Loucy (cell line): Measurements from ENCODE around the gene LTBP1.

Experiments used
- H2AFZ ChIP-seq: fragments of 200-600 bp; sonication (generic); 2 replicates; pipeline ENCODE4 v1.6.0; 2016; ENCODE audit warnings: antibody characterized with exemption, mild to moderate bottlenecking, low read length, moderate library complexity
- H3F3A ChIP-seq: fragments of 200-600 bp; 2 replicates; pipeline ENCODE4 v1.6.0; 2016; ENCODE audit warnings: antibody characterized with exemption, low read depth, mild to moderate bottlenecking
- H3K27me3 ChIP-seq: fragments of 200-600 bp; sonication (generic); 2 replicates; pipeline ENCODE4 v1.6.1; 2014; ENCODE audit warnings: low read length, mild to moderate bottlenecking; ENCODE audit not compliant: insufficient read depth, poor library complexity, severe bottlenecking
- H3K36me3 ChIP-seq: fragments of 200-600 bp; sonication (generic); 2 replicates; pipeline ENCODE4 v1.6.1; 2016; ENCODE audit warnings: low read length; ENCODE audit not compliant: insufficient read depth
- H3K4me1 ChIP-seq: fragments of 200-600 bp; sonication (generic); 2 replicates; pipeline ENCODE4 v1.5.1; 2014; ENCODE audit warnings: low read length, mild to moderate bottlenecking; ENCODE audit not compliant: insufficient read depth, poor library complexity, severe bottlenecking
- H3K4me2 ChIP-seq: fragments of 200-600 bp; sonication (generic); 2 replicates; pipeline ENCODE4 v1.6.0; 2014; ENCODE audit warnings: antibody characterized with exemption, low read length, low read depth, mild to moderate bottlenecking; ENCODE audit not compliant: poor library complexity, severe bottlenecking
- H3K4me3 ChIP-seq: fragments of 200-600 bp; sonication (generic); 2 replicates; pipeline ENCODE4 v1.5.1; 2014; ENCODE audit warnings: low read length, mild to moderate bottlenecking, mixed read lengths; ENCODE audit not compliant: poor library complexity, severe bottlenecking
- H3K79me2 ChIP-seq: fragments of 200-600 bp; sonication (generic); 2 replicates; pipeline ENCODE4 v1.6.1; 2014; ENCODE audit warnings: low read length; ENCODE audit not compliant: insufficient read depth
- H3K9ac ChIP-seq: fragments of 200-600 bp; sonication (generic); 2 replicates; pipeline ENCODE4 v1.6.0; 2014; ENCODE audit warnings: mild to moderate bottlenecking, low read depth, low read length, moderate library complexity; ENCODE audit not compliant: poor library complexity, severe bottlenecking
- H3K9me2 ChIP-seq: fragments of 200-600 bp; sonication (generic); replicated peaks from 2 replicates; pipeline ENCODE4 v1.6.1; 2016; ENCODE audit warnings: low read depth, low read length, mixed read lengths
- H3K9me3 ChIP-seq: fragments of 200-600 bp; sonication (generic); 2 replicates; pipeline ENCODE4 v1.6.1; 2014; ENCODE audit warnings: mild to moderate bottlenecking, antibody characterized with exemption, low read length, low read depth; ENCODE audit not compliant: insufficient read depth
- H4K20me1 ChIP-seq: fragments of 200-600 bp; sonication (generic); 2 replicates; pipeline ENCODE4 v1.6.0; 2014; ENCODE audit warnings: antibody characterized with exemption, low read length, mild to moderate bottlenecking; ENCODE audit not compliant: insufficient read depth, poor library complexity, severe bottlenecking
- EZH2phosphoT487 ChIP-seq: fragments of 200-600 bp; IDR thresholded peaks from 2 replicates; pipeline ENCODE4 v1.6.1; 2018; ENCODE audit warnings: antibody characterized with exemption, mild to moderate bottlenecking, moderate library complexity, borderline replicate concordance
- TF ChIP-seq, protein P1 (sequence below): fragments of 200-600 bp; sonication (generic); conservative IDR thresholded peaks from 2 replicates; pipeline ENCODE4 v1.5.1; 2014; ENCODE audit warnings: mild to moderate bottlenecking, antibody characterized with exemption, low read length

Gene LTBP1

DNA sequence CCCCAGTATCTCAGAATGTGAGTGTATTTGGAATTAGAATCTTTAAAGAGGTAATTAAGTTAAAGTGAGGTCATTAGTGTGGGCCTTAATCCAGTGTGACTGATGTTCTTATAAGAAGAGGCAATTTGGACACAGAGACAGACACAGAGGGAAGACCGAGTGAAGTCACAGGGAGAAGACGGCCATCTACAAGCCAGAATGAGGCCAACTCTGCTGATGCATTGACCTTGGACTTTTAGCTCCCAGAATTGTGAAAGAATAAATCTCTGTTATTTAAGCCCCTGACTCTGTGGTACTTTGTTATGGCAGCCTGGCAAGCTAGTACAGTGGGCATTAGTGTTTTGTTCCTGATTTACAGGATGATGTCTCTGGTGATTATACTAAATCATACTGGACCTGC is 64.6 kb downstream of the LTBP1 start:
- Histone ChIP-seq H2AFZ (no peak overlapping the region), H3K36me3 (no peaks in the 10 kb centered on the region), H3K4me1 (no peaks in the 10 kb centered on the region), H3K79me2 (no peaks in the 10 kb centered on the region), H3K4me3 (no peak overlapping the region), H3K4me2 (no peak overlapping the region), H3F3A (no peaks in the 10 kb centered on the region), H4K20me1 (no peaks in the 10 kb centered on the region), H3K9ac (no peak overlapping the region), H3K9me2 (no peaks in the 10 kb centered on the region), H3K9me3 (no peaks in the 10 kb centered on the region), H3K27me3 (no peaks in the 10 kb centered on the region)
- no peak for TF ChIP-seq EZH2phosphoT487
- TF ChIP-seq, protein P1, sequence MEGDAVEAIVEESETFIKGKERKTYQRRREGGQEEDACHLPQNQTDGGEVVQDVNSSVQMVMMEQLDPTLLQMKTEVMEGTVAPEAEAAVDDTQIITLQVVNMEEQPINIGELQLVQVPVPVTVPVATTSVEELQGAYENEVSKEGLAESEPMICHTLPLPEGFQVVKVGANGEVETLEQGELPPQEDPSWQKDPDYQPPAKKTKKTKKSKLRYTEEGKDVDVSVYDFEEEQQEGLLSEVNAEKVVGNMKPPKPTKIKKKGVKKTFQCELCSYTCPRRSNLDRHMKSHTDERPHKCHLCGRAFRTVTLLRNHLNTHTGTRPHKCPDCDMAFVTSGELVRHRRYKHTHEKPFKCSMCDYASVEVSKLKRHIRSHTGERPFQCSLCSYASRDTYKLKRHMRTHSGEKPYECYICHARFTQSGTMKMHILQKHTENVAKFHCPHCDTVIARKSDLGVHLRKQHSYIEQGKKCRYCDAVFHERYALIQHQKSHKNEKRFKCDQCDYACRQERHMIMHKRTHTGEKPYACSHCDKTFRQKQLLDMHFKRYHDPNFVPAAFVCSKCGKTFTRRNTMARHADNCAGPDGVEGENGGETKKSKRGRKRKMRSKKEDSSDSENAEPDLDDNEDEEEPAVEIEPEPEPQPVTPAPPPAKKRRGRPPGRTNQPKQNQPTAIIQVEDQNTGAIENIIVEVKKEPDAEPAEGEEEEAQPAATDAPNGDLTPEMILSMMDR: no peak

DNA sequence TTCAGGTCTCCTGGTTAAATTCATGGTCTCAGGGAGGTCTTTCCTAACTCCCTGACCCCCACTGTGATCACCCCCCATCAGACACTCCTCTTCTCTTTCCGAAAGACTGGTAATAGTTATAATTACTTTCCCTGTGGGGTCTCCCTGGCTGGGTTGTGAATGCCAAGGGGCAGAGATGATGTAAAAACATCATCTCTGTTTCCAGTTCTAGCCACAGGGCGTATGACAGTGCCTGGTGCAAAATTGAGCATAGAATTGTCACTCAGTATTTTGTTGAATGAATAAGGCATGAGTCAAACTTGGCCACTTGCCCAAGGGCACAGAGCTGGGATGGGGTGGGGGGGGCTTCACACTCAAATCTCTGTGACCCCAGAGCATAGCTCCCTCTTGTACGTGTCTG is 65.2 kb downstream of the LTBP1 start:
- Histone ChIP-seq H3K36me3 (no peaks in the 10 kb centered on the region), H3K4me1 (no peaks in the 10 kb centered on the region), H4K20me1 (no peaks in the 10 kb centered on the region), H3F3A (no peaks in the 10 kb centered on the region), H3K9me3 (no peaks in the 10 kb centered on the region), H2AFZ (no peak overlapping the region), H3K79me2 (no peaks in the 10 kb centered on the region), H3K9ac (no peak overlapping the region), H3K9me2 (no peaks in the 10 kb centered on the region), H3K4me3 (no peak overlapping the region), H3K4me2 (no peak overlapping the region), H3K27me3 (no peaks in the 10 kb centered on the region)
- TF ChIP-seq EZH2phosphoT487: no peak
- TF ChIP-seq, protein P1: no peak

DNA sequence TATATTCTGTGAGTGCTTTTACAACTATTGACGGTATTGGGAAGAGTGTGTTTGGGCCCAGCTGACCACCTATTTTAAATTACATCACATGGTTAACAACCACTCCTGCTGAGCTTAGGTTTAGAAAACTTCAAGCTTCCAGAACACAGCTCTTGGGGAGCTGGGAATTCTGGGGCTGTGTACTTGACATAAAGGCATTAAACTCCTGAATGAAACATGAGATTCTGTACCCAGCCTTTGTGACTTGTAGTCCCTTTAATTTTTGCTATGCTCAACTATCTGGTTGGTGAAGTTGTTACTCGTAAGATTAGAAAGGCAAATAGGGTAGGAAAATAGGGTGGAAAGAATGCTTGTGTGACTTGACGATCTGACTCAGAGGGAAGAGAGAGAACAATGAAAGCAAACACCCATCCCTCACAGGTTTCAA is 66.9 kb downstream of the LTBP1 start:
- no peak overlapping the region for H3K9ac ChIP-seq
- no peaks in the 10 kb centered on the region for H3F3A ChIP-seq
- no peaks in the 10 kb centered on the region for H3K9me2 ChIP-seq
- H3K4me1 ChIP-seq: no peaks in the 10 kb centered on the region
- no peaks in the 10 kb centered on the region for H3K36me3 ChIP-seq
- H3K4me2 ChIP-seq: no peak overlapping the region
- H4K20me1 ChIP-seq: no peaks in the 10 kb centered on the region
- H3K4me3 ChIP-seq: no peak overlapping the region
- H3K27me3 ChIP-seq: no peaks in the 10 kb centered on the region
- no peak overlapping the region for H2AFZ ChIP-seq
- H3K9me3 ChIP-seq: no peaks in the 10 kb centered on the region
- no peak for TF ChIP-seq EZH2phosphoT487
- TF ChIP-seq, protein P1: no peak
- no peaks in the 10 kb centered on the region for H3K79me2 ChIP-seq
